DOHH2 (cell line): ENCODE results near the gene CITED2.

Source experiments
- CTCF ChIP-seq: fragments of 200-600 bp; sonication (generic); IDR thresholded peaks from one replicate; pipeline ENCODE4 v1.5.1; 2014; ENCODE audit warnings: antibody characterized with exemption, mild to moderate bottlenecking, low read depth, low read length; ENCODE audit not compliant: poor library complexity, severe bottlenecking
- EZH2phosphoT487 ChIP-seq: fragments of 200-600 bp; sonication (generic); IDR thresholded peaks from 2 replicates; pipeline ENCODE4 v1.6.1; 2017; ENCODE audit warnings: borderline replicate concordance, mild to moderate bottlenecking, antibody characterized with exemption, low read length, moderate library complexity, mixed read lengths

GRCh38 chr6:139386404-139386803 lies 12.0 kb upstream of the CITED2 start:
- TF ChIP-seq CTCF (no peak), EZH2phosphoT487 (no peak)
